Stimulated activated CD4-positive, alpha-beta T cell treated with anti-CD3 and anti-CD28 coated beads, Interleukin-4, amount 100 ng/mL, for 24 hours (primary cell): ENCODE measurements around the gene SYPL2.

Experiments used
- DNase-seq: peaks from one replicate; pipeline ENCODE4 v3.0.0-alpha.2; 2020

The SYPL2 gene

GRCh38 chr1:109493805-109494539, 27.6 kb downstream of the SYPL2 start, which contains the start of gene CYB561D1:
Gene CYB561D1 (plus strand): TSS chr1:109494094. CDS start chr1:109494140, 46 bp downstream.
- peak; percentile 90 for DNase-seq

- no peak for DNase-seq
These were observed 29.4 kb downstream of the SYPL2 start for GRCh38 chr1:109495738-109496137.

- no peak for DNase-seq
These were observed 31.3 kb downstream of the SYPL2 start for GRCh38 chr1:109497449-109498160.

- DNase-seq = no peak
These were observed 31.9 kb downstream of the SYPL2 start for GRCh38 chr1:109498161-109498801.

- DNase-seq = no peak
These were observed 32.7 kb downstream of the SYPL2 start for GRCh38 chr1:109499081-109499480.

- DNase-seq = peak; percentile 63
These were observed 33.6 kb downstream of the SYPL2 start for GRCh38 chr1:109499661-109500536.

GRCh38 chr1:109500941-109501381, 34.6 kb downstream of the SYPL2 start:
- DNase-seq = no peak

- DNase-seq = no peak
These were observed 35.5 kb downstream of the SYPL2 start for GRCh38 chr1:109501644-109502363.

GRCh38 chr1:109502364-109502851, 36.1 kb downstream of the SYPL2 start:
- peak; percentile 43 for DNase-seq

GRCh38 chr1:109503935-109504334, 37.6 kb downstream of the SYPL2 start:
- DNase-seq = no peak

- no peak for DNase-seq
These were observed 38.6 kb downstream of the SYPL2 start for GRCh38 chr1:109504974-109505373.

- no peak for DNase-seq
These were observed 41.9 kb downstream of the SYPL2 start for GRCh38 chr1:109508001-109508872.

- DNase-seq = no peak
These were observed 42.5 kb downstream of the SYPL2 start for GRCh38 chr1:109508873-109509175.

- DNase-seq = peak; percentile 67
These were observed 43.1 kb downstream of the SYPL2 start, which contains the start of gene AMIGO1 for GRCh38 chr1:109509176-109510134. Gene AMIGO1 (minus strand): TSS chr1:109509727. CDS start chr1:109508912, 815 bp downstream.

GRCh38 chr1:109513110-109513710, 46.9 kb downstream of the SYPL2 start:
- DNase-seq = no peak

- no peak for DNase-seq
These were observed 48.5 kb downstream of the SYPL2 start for GRCh38 chr1:109514846-109515245.

- DNase-seq = no peak
These were observed 50.5 kb downstream of the SYPL2 start for GRCh38 chr1:109516872-109517271.

- DNase-seq = no peak
These were observed 51.0 kb downstream of the SYPL2 start for GRCh38 chr1:109517337-109517736.
